ENCODE results near the gene SEMA4C.

The SEMA4C gene

GRCh38 chr2:96811917-96812316, 58.0 kb downstream of the SEMA4C start:
- no peak overlapping the region for H3K4me3 ChIP-seq (ENCODE audit: low read length)
- no peak for DNase-seq (ENCODE audit: low read depth)
- TF ChIP-seq CTCF (IDR thresholded peaks at IDR 0.05; ENCODE audit: insufficient read depth, low read depth, low read length, missing control alignments), result no peak

- TF ChIP-seq CTCF (IDR thresholded peaks at IDR 0.05; ENCODE audit: insufficient read depth, low read depth, low read length, missing control alignments), result no peak
Observed at GRCh38 chr2:96810783-96811192, 59.1 kb downstream of the SEMA4C start.

GRCh38 chr2:96809951-96810782, 59.7 kb downstream of the SEMA4C start:
- no peak overlapping the region for H3K4me3 ChIP-seq (ENCODE audit: low read length)
- no peak for DNase-seq (ENCODE audit: low read depth)
- no peak for TF ChIP-seq CTCF (IDR thresholded peaks at IDR 0.05; ENCODE audit: insufficient read depth, low read depth, low read length, missing control alignments)

More at GRCh38 chr2:96810783-96811192, 59.1 kb downstream of the SEMA4C start:
- no peak overlapping the region for H3K4me3 ChIP-seq (ENCODE audit: low read length)
- DNase-seq (ENCODE audit: low read depth), result no peak

Data from epithelial cell of esophagus (primary cell).